ENCODE results near the gene P2RY12.

DNA sequence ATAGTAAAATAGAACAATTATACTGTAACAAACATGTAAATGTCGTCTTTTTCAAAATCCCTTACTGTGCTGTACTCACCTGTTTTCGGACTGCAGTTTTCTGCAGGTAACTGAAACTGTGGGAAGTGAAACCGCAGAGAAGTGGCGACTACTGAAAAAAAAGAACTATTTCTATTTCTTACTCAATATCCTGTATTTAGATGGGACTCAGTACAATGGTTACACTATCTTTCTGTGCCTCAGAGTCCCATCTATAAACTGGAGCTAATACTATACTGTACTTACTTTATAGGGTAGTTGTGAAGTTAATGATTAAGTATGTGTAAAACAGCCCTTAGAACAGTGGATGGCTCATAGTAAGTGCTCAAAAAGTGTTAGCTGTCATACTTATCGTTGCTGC, 14.3 kb upstream of the P2RY12 start:
- TF ChIP-seq, protein P1, sequence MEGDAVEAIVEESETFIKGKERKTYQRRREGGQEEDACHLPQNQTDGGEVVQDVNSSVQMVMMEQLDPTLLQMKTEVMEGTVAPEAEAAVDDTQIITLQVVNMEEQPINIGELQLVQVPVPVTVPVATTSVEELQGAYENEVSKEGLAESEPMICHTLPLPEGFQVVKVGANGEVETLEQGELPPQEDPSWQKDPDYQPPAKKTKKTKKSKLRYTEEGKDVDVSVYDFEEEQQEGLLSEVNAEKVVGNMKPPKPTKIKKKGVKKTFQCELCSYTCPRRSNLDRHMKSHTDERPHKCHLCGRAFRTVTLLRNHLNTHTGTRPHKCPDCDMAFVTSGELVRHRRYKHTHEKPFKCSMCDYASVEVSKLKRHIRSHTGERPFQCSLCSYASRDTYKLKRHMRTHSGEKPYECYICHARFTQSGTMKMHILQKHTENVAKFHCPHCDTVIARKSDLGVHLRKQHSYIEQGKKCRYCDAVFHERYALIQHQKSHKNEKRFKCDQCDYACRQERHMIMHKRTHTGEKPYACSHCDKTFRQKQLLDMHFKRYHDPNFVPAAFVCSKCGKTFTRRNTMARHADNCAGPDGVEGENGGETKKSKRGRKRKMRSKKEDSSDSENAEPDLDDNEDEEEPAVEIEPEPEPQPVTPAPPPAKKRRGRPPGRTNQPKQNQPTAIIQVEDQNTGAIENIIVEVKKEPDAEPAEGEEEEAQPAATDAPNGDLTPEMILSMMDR (IDR thresholded peaks at IDR 0.05): no peak
- TF ChIP-seq EZH2 (IDR thresholded peaks at IDR 0.05; ENCODE audit: borderline replicate concordance, insufficient read depth, low read depth, low read length, poor library complexity, severe bottlenecking): no peak
